Stimulated activated CD8-positive, alpha-beta memory T cell treated with anti-CD3 and anti-CD28 coated beads, Interleukin-4, amount 100 ng/mL, for 1 hour (primary cell): Measurements from ENCODE around the gene OR4M2.
"Not testable (repeated sequence)": the region's sequence is repeated elsewhere in the genome, so short reads cannot be mapped to it uniquely, and the experiment has no call there.

Source experiments
- DNase-seq, 2 donors: peaks; one replicate each; pipeline ENCODE4 v3.0.0-alpha.2; 2020; ENCODE audit warnings: low read depth in 2 of 2, low spot score in 1 of 2

OR4M2 gene

GRCh38 chr15:22080227-22080626, at the start of gene OR4M2:
OR4M2 (plus strand) TSS chr15:22080527; CDS start chr15:22080625, 98 bp downstream.
- DNase-seq, result not testable (repeated sequence)

- not testable (repeated sequence) for DNase-seq
Measured at GRCh38 chr15:22069267-22069666, 11.1 kb upstream of the OR4M2 start.

- DNase-seq, result not testable (repeated sequence)
Measured at GRCh38 chr15:22081386-22081785, 1.1 kb downstream of the OR4M2 start.

GRCh38 chr15:22098616-22099253, 18.4 kb downstream of the OR4M2 start:
- DNase-seq, result not testable (repeated sequence)

GRCh38 chr15:22099289-22099891, 19.1 kb downstream of the OR4M2 start:
- not testable (repeated sequence) for DNase-seq

GRCh38 chr15:22122033-22122432, 41.7 kb downstream of the OR4M2 start:
- not testable (repeated sequence) for DNase-seq
